Ishikawa (cell line): Measurements from ENCODE around the gene MUC4.

Experiments
- CEBPB ChIP-seq: IDR thresholded peaks from 2 replicates; pipeline ENCODE4 v1.6.1; 2012
- CREB1 ChIP-seq: IDR thresholded peaks from 2 replicates; pipeline ENCODE4 v1.6.1; 2012; ENCODE audit warnings: low read depth
- EGR1 ChIP-seq: IDR thresholded peaks from 2 replicates; pipeline ENCODE4 v1.6.1; 2012
- EP300 ChIP-seq: IDR thresholded peaks from 2 replicates; pipeline ENCODE4 v1.6.1; 2012; ENCODE audit warnings: borderline replicate concordance
- FOXM1 ChIP-seq: IDR thresholded peaks from 2 replicates; pipeline ENCODE4 v1.6.1; 2012; ENCODE audit warnings: low read depth, borderline replicate concordance
- MAX ChIP-seq: IDR thresholded peaks from 2 replicates; pipeline ENCODE4 v1.6.1; 2012
- NFIC ChIP-seq: IDR thresholded peaks from 2 replicates; pipeline ENCODE4 v1.6.1; 2012
- RAD21 ChIP-seq: IDR thresholded peaks from 2 replicates; pipeline ENCODE4 v1.6.1; 2012; ENCODE audit warnings: low read depth
- REST ChIP-seq: IDR thresholded peaks from 2 replicates; pipeline ENCODE4 v1.6.1; 2012; ENCODE audit warnings: low read depth, mild to moderate bottlenecking
- TAF1 ChIP-seq: IDR thresholded peaks from 2 replicates; pipeline ENCODE4 v1.6.1; 2012; ENCODE audit warnings: low read depth, mild to moderate bottlenecking
- TCF12 ChIP-seq: IDR thresholded peaks from 2 replicates; pipeline ENCODE4 v1.6.1; 2012; ENCODE audit warnings: low read depth
- TEAD4 ChIP-seq: IDR thresholded peaks from 2 replicates; pipeline ENCODE4 v1.6.1; 2012
- USF1 ChIP-seq: IDR thresholded peaks from 2 replicates; pipeline ENCODE4 v1.6.1; 2012
- YY1 ChIP-seq: IDR thresholded peaks from 2 replicates; pipeline ENCODE4 v1.6.1; 2012; ENCODE audit warnings: low read depth
- ZBTB7A ChIP-seq: IDR thresholded peaks from 2 replicates; pipeline ENCODE4 v1.6.1; 2012; ENCODE audit warnings: low read depth

The MUC4 gene

GRCh38 chr3:195715583-195716266 is 96.0 kb downstream of the MUC4 start:
- TF ChIP-seq CREB1 (no peak), MAX (no peak), NFIC (no peak), TAF1 (no peak), CEBPB (no peak), EGR1 (no peak), ZBTB7A (no peak), USF1 (no peak), FOXM1 (no peak), YY1 (no peak), EP300 (no peak), REST (no peak), TEAD4 (no peak)

- TF ChIP-seq RAD21 = no peak
- no peak for TF ChIP-seq YY1
- no peak for TF ChIP-seq EP300
- no peak for TF ChIP-seq FOXM1
- TF ChIP-seq REST = no peak
- no peak for TF ChIP-seq NFIC
- no peak for TF ChIP-seq CREB1
- no peak for TF ChIP-seq EGR1
- TF ChIP-seq MAX = no peak
- TF ChIP-seq ZBTB7A = no peak
- no peak for TF ChIP-seq USF1
Measured at GRCh38 chr3:195715134-195715533, 96.6 kb downstream of the MUC4 start.

GRCh38 chr3:195714380-195715011 is 97.2 kb downstream of the MUC4 start:
- no peak for TF ChIP-seq NFIC
- TF ChIP-seq EP300 = no peak
- TF ChIP-seq YY1 = no peak
- TF ChIP-seq RAD21 = no peak
- TF ChIP-seq TAF1 = no peak
- TF ChIP-seq TCF12 = no peak
- TF ChIP-seq USF1 = no peak
- TF ChIP-seq CEBPB = no peak
- no peak for TF ChIP-seq ZBTB7A
- TF ChIP-seq TEAD4 = no peak

GRCh38 chr3:195711813-195712534 is 99.8 kb downstream of the MUC4 start:
- no peak for TF ChIP-seq REST
- TF ChIP-seq TAF1 = no peak
- no peak for TF ChIP-seq RAD21
